Peyer's patch (tissue), 4 donors: ENCODE data around the gene ZNF148. TPM values are rescaled to one million over a fixed set of nuclear protein-coding genes. Genes with fewer than 3 reads are reported as not detected.

Experiments
- DNase-seq, 3 donors: peaks; one replicate each; pipeline ENCODE4 v3.0.0-alpha.2; 2017 to 2019
- H3K27ac ChIP-seq, 4 donors: fragments of 200-600 bp; sonication (generic); one replicate each; pipeline ENCODE4 v1.5.1; 2016 to 2019
- H3K27me3 ChIP-seq, 2 donors: fragments of 200-600 bp; sonication (generic); one replicate each; pipeline ENCODE4 v1.5.1; 2019
- H3K36me3 ChIP-seq, 3 donors: fragments of 200-600 bp; sonication (generic); one replicate each; pipeline ENCODE4 v1.5.1; 2016 to 2019
- H3K4me1 ChIP-seq, 4 donors: fragments of 200-600 bp; sonication (generic); one replicate each; pipeline ENCODE4 v1.5.1; 2016 to 2019
- H3K4me3 ChIP-seq, 4 donors: fragments of 200-600 bp; sonication (generic); 1 replicate in 3 of 4; 2 replicates in 1 of 4; pipeline ENCODE4 v1.5.1; 2016 to 2019; ENCODE audit warnings: mild to moderate bottlenecking in 1 of 4
- H3K9me3 ChIP-seq, 4 donors: fragments of 200-600 bp; sonication (generic); one replicate each; pipeline ENCODE4 v1.5.1; 2016 to 2019; ENCODE audit warnings: mild to moderate bottlenecking in 1 of 4
- POLR2A ChIP-seq, 2 donors: fragments of 450-650 bp; IDR thresholded peaks; one replicate each; pipeline ENCODE4 v1.5.1; 2017; ENCODE audit warnings: antibody characterized with exemption in 2 of 2, mild to moderate bottlenecking in 2 of 2, moderate library complexity in 2 of 2
- total RNA-seq, 4 donors: library from RNA; depleted of rRNA; stranded (reverse); fragments of >200 nt; gene quantifications; one replicate each; pipeline ENCODE4 v1.1.0, GENCODE V29; 2016
- TF ChIP-seq, protein P1 (sequence below), 6 experiments: fragments of 450-650 bp in 4 of 6; fragments of 200-600 bp in 2 of 6; sonication (generic) in 1 of 6; IDR thresholded peaks; one replicate each; pipeline ENCODE4 v1.5.1; 2017 to 2019; ENCODE audit warnings: antibody characterized with exemption in 6 of 6, mild to moderate bottlenecking in 3 of 6, moderate library complexity in 1 of 6

The ZNF148 gene
- total RNA-seq, 4 donors from 2014 or later, result 17.7 to 48.7 (median 24.7) TPM

GRCh38 chr3:125256675-125257074 is 118.5 kb downstream of the ZNF148 start:
- no peaks in the 10 kb centered on the region for H3K4me1 ChIP-seq
- H3K36me3 ChIP-seq, result no peaks in the 10 kb centered on the region
- H3K4me3 ChIP-seq, result no peak overlapping the region
- H3K27ac ChIP-seq, result no peak overlapping the region
- no peak for DNase-seq
- TF ChIP-seq, protein P1, sequence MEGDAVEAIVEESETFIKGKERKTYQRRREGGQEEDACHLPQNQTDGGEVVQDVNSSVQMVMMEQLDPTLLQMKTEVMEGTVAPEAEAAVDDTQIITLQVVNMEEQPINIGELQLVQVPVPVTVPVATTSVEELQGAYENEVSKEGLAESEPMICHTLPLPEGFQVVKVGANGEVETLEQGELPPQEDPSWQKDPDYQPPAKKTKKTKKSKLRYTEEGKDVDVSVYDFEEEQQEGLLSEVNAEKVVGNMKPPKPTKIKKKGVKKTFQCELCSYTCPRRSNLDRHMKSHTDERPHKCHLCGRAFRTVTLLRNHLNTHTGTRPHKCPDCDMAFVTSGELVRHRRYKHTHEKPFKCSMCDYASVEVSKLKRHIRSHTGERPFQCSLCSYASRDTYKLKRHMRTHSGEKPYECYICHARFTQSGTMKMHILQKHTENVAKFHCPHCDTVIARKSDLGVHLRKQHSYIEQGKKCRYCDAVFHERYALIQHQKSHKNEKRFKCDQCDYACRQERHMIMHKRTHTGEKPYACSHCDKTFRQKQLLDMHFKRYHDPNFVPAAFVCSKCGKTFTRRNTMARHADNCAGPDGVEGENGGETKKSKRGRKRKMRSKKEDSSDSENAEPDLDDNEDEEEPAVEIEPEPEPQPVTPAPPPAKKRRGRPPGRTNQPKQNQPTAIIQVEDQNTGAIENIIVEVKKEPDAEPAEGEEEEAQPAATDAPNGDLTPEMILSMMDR (IDR thresholded peaks at IDR 0.05), result no peak
- TF ChIP-seq POLR2A (IDR thresholded peaks at IDR 0.05), result no peak
- no peaks in the 10 kb centered on the region for H3K27me3 ChIP-seq
- H3K9me3 ChIP-seq, result no peaks in the 10 kb centered on the region

GRCh38 chr3:125250973-125251372 is 124.2 kb downstream of the ZNF148 start:
- no peak for DNase-seq
- TF ChIP-seq, protein P1 (IDR thresholded peaks at IDR 0.05), result no peak
- no peak for TF ChIP-seq POLR2A (IDR thresholded peaks at IDR 0.05)
- Histone ChIP-seq H3K27ac (no peak overlapping the region), H3K36me3 (no peaks in the 10 kb centered on the region), H3K4me1 (no peaks in the 10 kb centered on the region), H3K4me3 (no peak overlapping the region), H3K9me3 (no peaks in the 10 kb centered on the region), H3K27me3 (no peaks in the 10 kb centered on the region)

- no peak for DNase-seq
- TF ChIP-seq, protein P1 (IDR thresholded peaks at IDR 0.05), result no peak
- TF ChIP-seq POLR2A (IDR thresholded peaks at IDR 0.05), result no peak
Observed at GRCh38 chr3:125246237-125246636, 128.9 kb downstream of the ZNF148 start.

DNA sequence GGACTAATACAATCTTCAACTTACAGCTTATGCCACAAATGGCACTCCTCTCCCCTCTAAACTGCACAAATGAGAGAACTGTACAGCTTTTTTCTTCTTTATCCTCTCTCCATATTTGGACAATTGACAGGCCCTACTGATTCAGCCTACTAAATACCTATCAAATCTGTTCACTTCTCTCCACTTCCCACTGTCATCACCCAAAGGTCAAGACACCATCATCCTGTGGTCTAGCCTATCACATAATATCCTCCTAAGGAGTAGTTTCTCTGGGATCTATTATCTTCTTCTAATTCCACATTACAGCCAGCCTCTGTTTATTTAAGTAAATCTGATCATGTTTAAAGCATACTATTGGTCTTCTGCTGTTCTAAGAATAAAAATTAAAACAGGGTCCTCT is 129.6 kb downstream of the ZNF148 start:
- H3K4me1 ChIP-seq, result no peaks in the 10 kb centered on the region
- TF ChIP-seq POLR2A (IDR thresholded peaks at IDR 0.05), result no peak
- TF ChIP-seq, protein P1 (IDR thresholded peaks at IDR 0.05), result no peak
- H3K9me3 ChIP-seq, result no peaks in the 10 kb centered on the region
- no peak overlapping the region for H3K4me3 ChIP-seq
- no peak overlapping the region for H3K27ac ChIP-seq
- peaks cover 0 to 10% (median 0%) of the 10 kb centered on the region in 3 donors for H3K36me3 ChIP-seq
- no peaks in the 10 kb centered on the region for H3K27me3 ChIP-seq
- DNase-seq, result no peak

More at GRCh38 chr3:125246237-125246636, 128.9 kb downstream of the ZNF148 start:
- Histone ChIP-seq H3K27me3 (no peaks in the 10 kb centered on the region), H3K36me3 (peaks cover 0 to 10% (median 0%) of the 10 kb centered on the region in 3 donors), H3K27ac (no peak overlapping the region), H3K9me3 (no peaks in the 10 kb centered on the region), H3K4me1 (no peaks in the 10 kb centered on the region), H3K4me3 (no peak overlapping the region)

DNA sequence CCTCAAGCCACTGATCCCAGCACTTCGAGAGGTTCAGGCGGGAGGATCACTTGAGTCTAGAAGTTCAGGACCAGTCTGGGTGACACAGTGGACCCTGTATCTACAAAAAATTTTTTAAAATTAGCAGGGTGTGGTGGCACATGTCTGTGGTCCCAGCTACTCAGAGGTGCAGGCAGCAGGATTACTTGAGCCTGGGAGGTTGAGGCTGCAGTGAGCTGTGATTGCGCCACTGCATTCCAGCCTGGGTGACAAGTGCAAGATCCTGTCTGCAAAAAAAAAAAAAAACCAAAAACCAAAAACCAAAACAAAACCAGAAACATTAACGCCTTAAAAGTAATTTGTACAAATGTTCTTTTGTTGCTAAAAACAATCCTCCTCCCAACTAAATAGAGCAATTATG is 134.6 kb downstream of the ZNF148 start:
- Histone ChIP-seq H3K27ac (no peak overlapping the region), H3K4me3 (no peak overlapping the region), H3K27me3 (no peaks in the 10 kb centered on the region), H3K9me3 (no peaks in the 10 kb centered on the region), H3K4me1 (no peaks in the 10 kb centered on the region), H3K36me3 (peaks cover 0 to 16% (median 0%) of the 10 kb centered on the region in 3 donors)
- TF ChIP-seq, protein P1 (IDR thresholded peaks at IDR 0.05), result no peak
- no peak for TF ChIP-seq POLR2A (IDR thresholded peaks at IDR 0.05)
- no peak for DNase-seq

DNA sequence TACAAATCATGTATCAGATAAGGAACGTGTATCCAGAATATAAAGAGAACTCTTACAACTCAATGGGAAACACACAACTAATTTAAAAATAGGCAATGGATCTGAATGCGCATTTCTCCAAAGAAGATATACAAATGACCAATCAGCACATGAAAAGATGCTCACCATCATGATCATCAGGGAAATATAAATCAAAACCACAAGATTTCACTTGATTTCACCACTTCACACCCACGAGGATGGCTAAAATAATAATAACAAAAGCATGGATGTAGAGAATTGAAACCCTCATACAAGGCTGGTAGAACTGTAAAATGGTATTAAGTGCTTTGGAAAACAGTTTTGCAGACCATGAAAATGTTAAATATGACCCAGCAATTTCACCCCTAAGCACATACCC is 135.9 kb downstream of the ZNF148 start:
- no peaks in the 10 kb centered on the region for H3K27me3 ChIP-seq
- H3K4me3 ChIP-seq, result no peak overlapping the region
- no peaks in the 10 kb centered on the region for H3K4me1 ChIP-seq
- no peak for DNase-seq
- H3K27ac ChIP-seq, result no peak overlapping the region
- no peaks in the 10 kb centered on the region for H3K9me3 ChIP-seq
- H3K36me3 ChIP-seq, result peaks cover 0 to 16% (median 0%) of the 10 kb centered on the region in 3 donors
- no peak for TF ChIP-seq POLR2A (IDR thresholded peaks at IDR 0.05)
- TF ChIP-seq, protein P1 (IDR thresholded peaks at IDR 0.05), result no peak
